H1 (cell line): ENCODE results near the gene SLC10A6. TPM values are rescaled to one million over a fixed set of nuclear protein-coding genes. Genes with fewer than 3 reads are reported as not detected.

Source experiments
- CTCF ChIA-PET: fragments of 300-600 bp; sonication (Branson Sonifier 250); formaldehyde crosslinking; loops from one replicate; lab custom pipeline; 2021; ENCODE audit not compliant: partially characterized antibody; lab: Charles Lee
- POLR2A ChIA-PET: fragments of 300-600 bp; sonication (Branson Sonifier 250); formaldehyde crosslinking; loops from one replicate; lab custom pipeline; 2021; ENCODE audit warnings: inconsistent platforms; ENCODE audit not compliant: partially characterized antibody; lab: Charles Lee
- DNase-seq, 2 experiments: peaks; one replicate each; pipeline versions ENCODE4 v3.0.0 to v3.0.0-alpha.2; 2010 to 2022; ENCODE audit warnings: low spot score in 2 of 2, low read depth in 1 of 2, mixed read lengths in 1 of 2
- FAIRE-seq: peaks from 2 replicates; lab custom pipeline; 2011; peaks lifted over from hg19 to GRCh38; lab: Jason Lieb, UNC
- H2AFZ ChIP-seq: 2 replicates; pipeline ENCODE4 v1.8.1; 2012; ENCODE audit warnings: low read length, inconsistent platforms
- H2AK5ac ChIP-seq: 2 replicates; pipeline ENCODE4 v1.6.1; 2013; ENCODE audit warnings: low read depth, low read length
- H2BK120ac ChIP-seq: replicated peaks from 2 replicates; pipeline ENCODE3; 2013; ENCODE audit warnings: low read depth, low read length, inconsistent platforms
- H2BK12ac ChIP-seq: 2 replicates; pipeline ENCODE4 v1.6.1; 2013; ENCODE audit warnings: low read depth, low read length
- H2BK15ac ChIP-seq: 2 replicates; pipeline ENCODE4 v1.6.1; 2013; ENCODE audit warnings: low read length
- H2BK20ac ChIP-seq: 2 replicates; pipeline ENCODE4 v1.6.1; 2013; ENCODE audit warnings: low read length
- H2BK5ac ChIP-seq: 2 replicates; pipeline ENCODE4 v1.6.1; 2013; ENCODE audit warnings: low read depth, low read length
- H3K14ac ChIP-seq: 2 replicates; pipeline ENCODE4 v1.6.1; 2013; ENCODE audit warnings: inconsistent platforms; ENCODE audit not compliant: insufficient read length
- H3K18ac ChIP-seq: 2 replicates; pipeline ENCODE4 v1.6.1; 2013; ENCODE audit warnings: low read length; ENCODE audit errors: extremely low read depth
- H3K23ac ChIP-seq: 2 replicates; pipeline ENCODE4 v1.6.1; 2013; ENCODE audit warnings: inconsistent platforms; ENCODE audit not compliant: insufficient read length
- H3K23me2 ChIP-seq: 2 replicates; pipeline ENCODE4 v1.6.1; 2013; ENCODE audit warnings: low read depth, low read length
- H3K27ac ChIP-seq: 2 replicates; pipeline ENCODE4 v1.6.1; 2011; ENCODE audit warnings: low read depth, low read length, inconsistent platforms
- H3K27me3 ChIP-seq, 4 experiments: replicated peaks in 1 of 4; 1 replicate in 1 of 4; 2 replicates in 3 of 4; pipeline versions ENCODE4 v1.6.1 to v1.8.1; 2011 to 2013; ENCODE audit warnings: low read length in 3 of 4, mild to moderate bottlenecking in 3 of 4, inconsistent platforms in 2 of 4, mixed read lengths in 2 of 4, moderate library complexity in 1 of 4; ENCODE audit not compliant: control insufficient read depth in 3 of 4, insufficient read depth in 3 of 4; ENCODE audit errors: extremely low read depth in 1 of 4
- H3K36me3 ChIP-seq, 4 experiments: 2 replicates each; pipeline versions ENCODE4 v1.6.1 to v1.8.1; 2011 to 2013; ENCODE audit warnings: mild to moderate bottlenecking in 4 of 4, low read length in 3 of 4, moderate library complexity in 2 of 4, control low read depth in 1 of 4, inconsistent platforms in 1 of 4; ENCODE audit not compliant: insufficient read depth in 4 of 4, control insufficient read depth in 2 of 4
- H3K4ac ChIP-seq: replicated peaks from 2 replicates; pipeline ENCODE3; 2013; ENCODE audit warnings: low read length, low read depth, mixed read lengths, inconsistent platforms; ENCODE audit not compliant: insufficient read length
- H3K4me1 ChIP-seq, 4 experiments: replicated peaks in 1 of 4; 1 replicate in 1 of 4; 2 replicates in 3 of 4; pipeline versions ENCODE4 v1.6.1 to v1.8.1; 2011 to 2013; ENCODE audit warnings: low read length in 3 of 4, inconsistent platforms in 2 of 4, mixed read lengths in 1 of 4; ENCODE audit not compliant: insufficient read depth in 4 of 4, control insufficient read depth in 3 of 4
- H3K4me2 ChIP-seq, 2 experiments: 2 replicates each; pipeline versions ENCODE4 v1.6.1 to v1.8.1; 2011 to 2013; ENCODE audit warnings: low read depth in 2 of 2, low read length in 2 of 2, control low read depth in 1 of 2, inconsistent platforms in 1 of 2, mild to moderate bottlenecking in 1 of 2; ENCODE audit not compliant: insufficient read depth in 1 of 2
- H3K4me3 ChIP-seq, 4 experiments: fragments of 200-600, 300-600 bp in 1 of 4; sonication (generic), shearing (Covaris generic), sonication (Bioruptor Twin) in 1 of 4; 2 replicates each; pipeline versions ENCODE4 v1.5.1 to v1.8.1; 2011 to 2016; ENCODE audit warnings: low read length in 4 of 4, low read depth in 3 of 4, control low read depth in 2 of 4, inconsistent platforms in 2 of 4, mild to moderate bottlenecking in 2 of 4, mixed read lengths in 1 of 4, moderate library complexity in 1 of 4; ENCODE audit not compliant: insufficient read depth in 2 of 4; ENCODE audit errors: extremely low read depth in 1 of 4
- H3K56ac ChIP-seq: replicated peaks from 2 replicates; pipeline ENCODE3; 2013; ENCODE audit warnings: low read depth, mild to moderate bottlenecking, mixed read lengths, low read length, inconsistent platforms; ENCODE audit not compliant: insufficient read length
- H3K79me1 ChIP-seq: 2 replicates; pipeline ENCODE4 v1.6.1; 2013; ENCODE audit warnings: low read depth, low read length, control low read depth
- H3K79me2 ChIP-seq, 2 experiments: 2 replicates each; pipeline versions ENCODE4 v1.6.1 to v1.8.1; 2012 to 2013; ENCODE audit warnings: low read length in 2 of 2, mild to moderate bottlenecking in 2 of 2, inconsistent platforms in 1 of 2; ENCODE audit not compliant: insufficient read depth in 2 of 2, control insufficient read depth in 1 of 2
- H3K9ac ChIP-seq, 4 experiments: replicated peaks in 1 of 4; 1 replicate in 1 of 4; 2 replicates in 3 of 4; pipeline versions ENCODE4 v1.6.1 to v1.8.1; 2011 to 2013; ENCODE audit warnings: low read depth in 3 of 4, low read length in 3 of 4, control low read depth in 2 of 4, mild to moderate bottlenecking in 2 of 4, moderate library complexity in 2 of 4, inconsistent platforms in 1 of 4; ENCODE audit errors: extremely low read depth in 1 of 4
- H3K9me3 ChIP-seq, 2 experiments: 2 replicates each; pipeline versions ENCODE4 v1.6.1 to v1.8.1; 2012 to 2013; ENCODE audit warnings: mild to moderate bottlenecking in 2 of 2, moderate library complexity in 2 of 2, control low read depth in 1 of 2, inconsistent platforms in 1 of 2, low read depth in 1 of 2, low read length in 1 of 2, mixed read lengths in 1 of 2; ENCODE audit not compliant: insufficient read depth in 2 of 2
- H4K20me1 ChIP-seq, 2 experiments: replicated peaks in 1 of 2; 2 replicates each; pipeline versions ENCODE3 to v1.8.1; 2011 to 2013; ENCODE audit warnings: inconsistent platforms in 2 of 2, low read length in 2 of 2, mild to moderate bottlenecking in 1 of 2; ENCODE audit not compliant: insufficient read depth in 2 of 2, control insufficient read depth in 1 of 2
- H4K5ac ChIP-seq: 2 replicates; pipeline ENCODE4 v1.6.1; 2013; ENCODE audit warnings: low read length, low read depth, mixed read lengths, inconsistent platforms; ENCODE audit not compliant: insufficient read length
- H4K8ac ChIP-seq: 2 replicates; pipeline ENCODE4 v1.8.0; 2013; ENCODE audit warnings: mild to moderate bottlenecking, moderate library complexity, low read length, inconsistent platforms; ENCODE audit not compliant: insufficient read depth; ENCODE audit errors: extremely low read depth
- H4K91ac ChIP-seq: replicated peaks from 2 replicates; pipeline ENCODE3; 2013; ENCODE audit warnings: low read length, mixed read lengths, inconsistent platforms; ENCODE audit not compliant: insufficient read length
- BCL11A ChIP-seq, 2 experiments: IDR thresholded peaks; one replicate each; pipeline ENCODE4 v1.6.1; 2011; ENCODE audit warnings: low read depth in 2 of 2, low read length in 2 of 2, mild to moderate bottlenecking in 2 of 2
- BRCA1 ChIP-seq: IDR thresholded peaks from 2 replicates; pipeline ENCODE4 v1.6.1; 2012; ENCODE audit warnings: low read depth, low read length, improper control_type of control experiment
- EGR1 ChIP-seq: IDR thresholded peaks from 2 replicates; pipeline ENCODE4 v1.6.1; 2011; ENCODE audit warnings: low read depth, low read length, borderline replicate concordance
- EZH2 ChIP-seq: fragments of 200-600 bp; sonication (generic); IDR thresholded peaks from 2 replicates; pipeline ENCODE4 v1.7.1; 2012; ENCODE audit warnings: low read depth, mild to moderate bottlenecking, moderate library complexity, low read length, inconsistent platforms; ENCODE audit not compliant: severe bottlenecking
- NANOG ChIP-seq: IDR thresholded peaks from 2 replicates; pipeline ENCODE4 v1.6.1; 2011; ENCODE audit warnings: low read length, low read depth, mild to moderate bottlenecking, inconsistent platforms; ENCODE audit not compliant: insufficient read depth, poor library complexity, severe bottlenecking
- RXRA ChIP-seq: IDR thresholded peaks from 2 replicates; pipeline ENCODE4 v1.6.1; 2011; ENCODE audit warnings: low read depth, mild to moderate bottlenecking, low read length, moderate library complexity; ENCODE audit not compliant: insufficient read depth
- TBP ChIP-seq: IDR thresholded peaks from 2 replicates; pipeline ENCODE4 v1.6.1; 2011; ENCODE audit warnings: low read depth, low read length, improper control_type of control experiment
- TEAD4 ChIP-seq: IDR thresholded peaks from 2 replicates; pipeline ENCODE4 v1.6.1; 2012; ENCODE audit warnings: low read depth, low read length, inconsistent platforms, mixed read lengths
- ZNF274 ChIP-seq: IDR thresholded peaks from 2 replicates; pipeline ENCODE4 v1.7.0; 2012; ENCODE audit warnings: low read length, borderline replicate concordance; ENCODE audit errors: extremely low read depth
- WGBS, 2 experiments: shearing (Covaris generic) in 1 of 2; methylation state at CpG; one replicate each; pipeline versions ENCODE4 v1.1.6 to v1.1.7; 2013 to 2015; ENCODE audit warnings: low lambda C conversion rate in 2 of 2, mixed read lengths in 2 of 2, inconsistent platforms in 1 of 2, low coverage in 1 of 2, missing lambda C conversion rate in 1 of 2; ENCODE audit not compliant: insufficient replicate concordance in 2 of 2, insufficient coverage in 1 of 2, insufficient read length in 1 of 2; ENCODE audit errors: extremely low coverage in 1 of 2, missing lambda C conversion rate in 1 of 2; 5-methylcytosine and 5-hydroxymethylcytosine counted together
- polyA plus RNA-seq, 7 experiments: library from polyadenylated mRNA; depleted of rRNA in 3 of 7; stranded (reverse) in 5 of 7; unstranded in 2 of 7; fragments of >200 nt in 5 of 7; fragments of 200-250 nt in 2 of 7; gene quantifications; 1 replicate in 5 of 7; 2 replicates in 1 of 7; 4 replicates in 1 of 7; pipeline versions ENCODE4 v1.2.1 to v1.2.3, GENCODE V29; 2011 to 2013; ENCODE audit warnings: missing spikeins in 2 of 7, mixed read lengths in 2 of 7
- total RNA-seq: library from RNA; stranded (reverse); fragmentation: NEBNext Ultra II Directional; extraction: Animal tissue kit (Norgen Biotek cat#: 25700); gene quantifications from 2 replicates; pipeline ENCODE4 v1.2.1, GENCODE V29; 2021

Gene SLC10A6
- total and polyA plus RNA-seq, 2 of the 8 experiments (the other 6 are each of a cell fraction or from before 2014, with no cell fraction given) = not detected

DNA sequence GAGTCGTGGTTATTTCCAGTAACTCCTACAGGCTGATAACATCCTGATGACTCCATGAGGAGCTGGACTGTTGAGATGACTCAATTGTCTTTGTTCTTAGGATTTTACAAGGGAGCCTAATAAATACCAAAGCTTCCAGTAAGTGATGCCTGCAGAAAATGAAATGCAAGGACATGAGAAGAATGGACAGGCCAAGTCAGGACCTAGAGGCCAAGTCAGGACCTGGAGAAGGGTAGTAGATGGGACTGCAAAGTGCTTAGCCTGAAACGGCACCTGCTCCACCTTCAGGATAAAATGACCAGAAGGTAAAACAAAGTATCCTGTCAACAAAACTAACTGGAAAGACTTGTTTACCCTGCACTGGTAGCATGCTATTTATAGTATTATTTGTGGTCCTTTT lies 6.4 kb upstream of the SLC10A6 start:
- H4K91ac ChIP-seq = no peak overlapping the region
- H4K20me1 ChIP-seq = no peaks in the 10 kb centered on the region
- no peak overlapping the region for H3K9ac ChIP-seq
- no peaks in the 10 kb centered on the region for H3K9me3 ChIP-seq
- H2AFZ ChIP-seq = no peak overlapping the region
- no peak overlapping the region for H2AK5ac ChIP-seq
- POLR2A ChIA-PET = interaction anchor here (0.6 kb wide), 1 partner anchor 458 kb away, joined by 3 read pairs; no protein-coding TSS in a partner anchor
- H2BK12ac ChIP-seq = no peak overlapping the region
- H3K27ac ChIP-seq = no peak overlapping the region
- no peak overlapping the region for H4K5ac ChIP-seq
- TF ChIP-seq BCL11A (IDR thresholded peaks at IDR 0.05; ENCODE audit: low read depth in 2 of 2, low read length in 2 of 2) = no peak
- no peak for TF ChIP-seq BRCA1
- TF ChIP-seq TBP = no peak
- TF ChIP-seq RXRA = no peak
- no peak for TF ChIP-seq EZH2
- TF ChIP-seq TEAD4 = no peak
- no peak for TF ChIP-seq NANOG
- no peak for TF ChIP-seq EGR1
- TF ChIP-seq ZNF274 = no peak
- H3K18ac ChIP-seq = no peak overlapping the region
- H2BK5ac ChIP-seq = no peak overlapping the region
- H4K8ac ChIP-seq = no peak overlapping the region
- H2BK120ac ChIP-seq = no peak overlapping the region
- no peak overlapping the region for H3K4me3 ChIP-seq
- DNase-seq = no peak
- no peak overlapping the region for H3K14ac ChIP-seq
- no peak for FAIRE-seq
- CTCF ChIA-PET = no interaction called here
- H3K4me2 ChIP-seq = no peak overlapping the region
- peaks cover 0 to 16% (median 12%) of the 10 kb centered on the region in 4 experiments; a peak in 5 of 7 replicates for H3K27me3 ChIP-seq
- WGBS, 2 experiments = 86% methylated on average over 2 of the region's 2 CpGs; no CpG with 5 or more reads in 1 of the 2 experiments
- H3K23ac ChIP-seq = no peak overlapping the region
- no peak overlapping the region for H2BK20ac ChIP-seq
- H3K79me2 ChIP-seq = no peaks in the 10 kb centered on the region
- H3K4ac ChIP-seq = no peak overlapping the region
- no peak overlapping the region for H3K56ac ChIP-seq
- no peaks in the 10 kb centered on the region for H3K36me3 ChIP-seq
- no peak overlapping the region for H2BK15ac ChIP-seq
- H3K23me2 ChIP-seq = no peaks in the 10 kb centered on the region
- peaks cover 0 to 3% (median under 1%) of the 10 kb centered on the region in 4 experiments; a peak in 2 of 7 replicates for H3K4me1 ChIP-seq
- H3K79me1 ChIP-seq = no peaks in the 10 kb centered on the region
